ENCODE data around the gene TNF.

- TF ChIP-seq CTCF (IDR thresholded peaks at IDR 0.05) (no peak), POLR2A (IDR thresholded peaks at IDR 0.05) (no peak), EP300 (IDR thresholded peaks at IDR 0.05) (no peak)
Measured at GRCh38 chr6:31575335-31575901, at the start of gene TNF.

All from ovary (tissue), 3 donors.